GM18858 (cell line): ENCODE measurements around the gene DNASE1L2.
"Not testable (repeated sequence)": the region's sequence is repeated elsewhere in the genome, so short reads cannot be mapped to it uniquely, and the experiment has no call there.

Experiments
- ATAC-seq: cut with Tn5 transposase; IDR thresholded peaks from one replicate; pipeline ENCODE4 v1.9.1; 2021; ENCODE audit not compliant: unreplicated experiment

The DNASE1L2 gene

GRCh38 chr16:2238150-2238837 is 2.0 kb downstream of the DNASE1L2 start:
- no peak for ATAC-seq

GRCh38 chr16:2238838-2239675 is 2.8 kb downstream of the DNASE1L2 start:
- ATAC-seq: no peak

- not testable (repeated sequence) for ATAC-seq
These were observed 4.1 kb downstream of the DNASE1L2 start for GRCh38 chr16:2240331-2240730.

- ATAC-seq: no peak
These were observed 6.4 kb downstream of the DNASE1L2 start for GRCh38 chr16:2242598-2242997.

- ATAC-seq: no peak
These were observed 6.8 kb downstream of the DNASE1L2 start for GRCh38 chr16:2243031-2243528.

- ATAC-seq: no peak
These were observed 7.5 kb downstream of the DNASE1L2 start for GRCh38 chr16:2243781-2244180.

- no peak for ATAC-seq
These were observed 8.1 kb downstream of the DNASE1L2 start for GRCh38 chr16:2244301-2244700.

GRCh38 chr16:2244926-2245795 is 8.9 kb downstream of the DNASE1L2 start:
- no peak for ATAC-seq

GRCh38 chr16:2246301-2246885 is 10.1 kb downstream of the DNASE1L2 start:
- no peak for ATAC-seq

- peak; percentile 2 for ATAC-seq
These were observed 14.5 kb downstream of the DNASE1L2 start for GRCh38 chr16:2250652-2251295.

GRCh38 chr16:2251296-2252111 is 15.3 kb downstream of the DNASE1L2 start, which contains the start of gene ECI1:
Gene ECI1 (minus strand): TSS chr16:2251587. CDS start chr16:2251566, 21 bp downstream.
- ATAC-seq: peak; percentile 59

GRCh38 chr16:2252806-2253148 is 16.5 kb downstream of the DNASE1L2 start:
- no peak for ATAC-seq

- no peak for ATAC-seq
These were observed 17.0 kb downstream of the DNASE1L2 start for GRCh38 chr16:2253293-2253692.

GRCh38 chr16:2256531-2257140 is 20.4 kb downstream of the DNASE1L2 start:
- no peak for ATAC-seq

- ATAC-seq: no peak
These were observed 21.5 kb downstream of the DNASE1L2 start for GRCh38 chr16:2257726-2258125.

GRCh38 chr16:2258530-2258929 is 22.3 kb downstream of the DNASE1L2 start:
- ATAC-seq: not testable (repeated sequence)

GRCh38 chr16:2260250-2260649 is 24.0 kb downstream of the DNASE1L2 start:
- no peak for ATAC-seq

GRCh38 chr16:2263026-2263425 is 26.8 kb downstream of the DNASE1L2 start:
- not testable (repeated sequence) for ATAC-seq

GRCh38 chr16:2266887-2267286 is 30.6 kb downstream of the DNASE1L2 start:
- not testable (repeated sequence) for ATAC-seq
